Fibroblast of lung (primary cell): ENCODE data around the gene IPO11. TPM values are rescaled to one million over a fixed set of nuclear protein-coding genes. Genes with fewer than 3 reads are reported as not detected.

ENCODE experiments used
- DNase-seq, 2 donors: peaks; one replicate each; pipeline versions ENCODE4 v3.0.0 to v3.0.0-alpha.2; 2010; ENCODE audit warnings: low read depth in 2 of 2
- H2AFZ ChIP-seq: 2 replicates; pipeline ENCODE4 v1.5.1; 2012; ENCODE audit warnings: low read length, control low read depth, inconsistent platforms
- H3K27ac ChIP-seq: 2 replicates; pipeline ENCODE4 v1.5.1; 2011; ENCODE audit warnings: low read length, control low read depth; ENCODE audit not compliant: insufficient read depth
- H3K27me3 ChIP-seq: 2 replicates; pipeline ENCODE4 v1.5.1; 2011; ENCODE audit warnings: mild to moderate bottlenecking, low read length; ENCODE audit not compliant: control insufficient read depth, insufficient read depth
- H3K36me3 ChIP-seq: 2 replicates; pipeline ENCODE4 v1.5.1; 2011; ENCODE audit warnings: low read length; ENCODE audit not compliant: control insufficient read depth, insufficient read depth
- H3K4me1 ChIP-seq: 2 replicates; pipeline ENCODE4 v1.5.1; 2011; ENCODE audit warnings: low read length; ENCODE audit not compliant: control insufficient read depth, insufficient read depth; ENCODE audit errors: extremely low read depth
- H3K4me2 ChIP-seq: 2 replicates; pipeline ENCODE4 v1.5.1; 2011; ENCODE audit warnings: low read length, control low read depth; ENCODE audit not compliant: insufficient read depth; ENCODE audit errors: extremely low read depth
- H3K4me3 ChIP-seq, 4 experiments: fragments of 200-600 bp in 1 of 4; sonication (generic) in 1 of 4; replicated peaks in 1 of 4; 2 replicates each; pipeline ENCODE4 v1.5.1; 2011 to 2016; ENCODE audit warnings: low read length in 4 of 4, low read depth in 3 of 4, mild to moderate bottlenecking in 3 of 4, control low read depth in 2 of 4, inconsistent platforms in 1 of 4, mixed read lengths in 1 of 4; ENCODE audit not compliant: insufficient read depth in 1 of 4; ENCODE audit errors: control extremely low read depth in 1 of 4
- H3K79me2 ChIP-seq: 2 replicates; pipeline ENCODE4 v1.5.1; 2012; ENCODE audit warnings: mild to moderate bottlenecking, low read length, inconsistent platforms; ENCODE audit not compliant: control insufficient read depth, insufficient read depth
- H3K9ac ChIP-seq: 2 replicates; pipeline ENCODE4 v1.5.1; 2011; ENCODE audit warnings: mild to moderate bottlenecking, low read length, control low read depth; ENCODE audit not compliant: insufficient read depth
- H3K9me3 ChIP-seq: 2 replicates; pipeline ENCODE4 v1.5.1; 2012; ENCODE audit warnings: low read depth, low read length; ENCODE audit not compliant: control insufficient read depth, insufficient read depth
- H4K20me1 ChIP-seq: 2 replicates; pipeline ENCODE4 v1.5.1; 2011; ENCODE audit warnings: low read length; ENCODE audit not compliant: control insufficient read depth, insufficient read depth; ENCODE audit errors: extremely low read depth
- EZH2 ChIP-seq: IDR thresholded peaks from 2 replicates; pipeline ENCODE4 v1.5.1; 2012; ENCODE audit warnings: low read length, control low read depth, mild to moderate bottlenecking; ENCODE audit errors: missing control alignments
- polyA plus RNA-seq, 2 donors: library from polyadenylated mRNA; depleted of rRNA in 1 of 2; stranded (reverse) in 1 of 2; unstranded in 1 of 2; fragments of >200 nt; gene quantifications; 2 replicates each; pipeline ENCODE4 v1.2.1, GENCODE V29; 2011 to 2012; ENCODE audit warnings: missing spikeins in 1 of 2
- total RNA-seq: library from RNA; depleted of rRNA; stranded (reverse); fragments of >200 nt; gene quantifications from 2 replicates; pipeline ENCODE4 v1.2.1, GENCODE V29; 2014
- TF ChIP-seq, protein P1 (sequence below), 2 donors: IDR thresholded peaks in 1 of 2; conservative IDR thresholded peaks in 1 of 2; 1 replicate in 1 of 2; 2 replicates in 1 of 2; pipeline ENCODE4 v1.5.1; 2011 to 2012; ENCODE audit warnings: low read length in 2 of 2, control low read depth in 1 of 2, inconsistent platforms in 1 of 2, low read depth in 1 of 2, mild to moderate bottlenecking in 1 of 2

IPO11 gene
- total and polyA plus RNA-seq, 2 donors (not counting 1 experiment from before 2014, with no cell fraction given): 19.9 to 28.2 TPM

GRCh38 chr5:62633243-62633642 is 220.7 kb downstream of the IPO11 start:
- H3K79me2 ChIP-seq: no peaks in the 10 kb centered on the region
- H3K9ac ChIP-seq: no peak overlapping the region
- H3K4me3 ChIP-seq: no peak overlapping the region
- H3K27me3 ChIP-seq: no peaks in the 10 kb centered on the region
- no peaks in the 10 kb centered on the region for H3K4me1 ChIP-seq
- no peaks in the 10 kb centered on the region for H4K20me1 ChIP-seq
- no peak overlapping the region for H3K27ac ChIP-seq
- no peak overlapping the region for H3K4me2 ChIP-seq
- TF ChIP-seq, protein P1, sequence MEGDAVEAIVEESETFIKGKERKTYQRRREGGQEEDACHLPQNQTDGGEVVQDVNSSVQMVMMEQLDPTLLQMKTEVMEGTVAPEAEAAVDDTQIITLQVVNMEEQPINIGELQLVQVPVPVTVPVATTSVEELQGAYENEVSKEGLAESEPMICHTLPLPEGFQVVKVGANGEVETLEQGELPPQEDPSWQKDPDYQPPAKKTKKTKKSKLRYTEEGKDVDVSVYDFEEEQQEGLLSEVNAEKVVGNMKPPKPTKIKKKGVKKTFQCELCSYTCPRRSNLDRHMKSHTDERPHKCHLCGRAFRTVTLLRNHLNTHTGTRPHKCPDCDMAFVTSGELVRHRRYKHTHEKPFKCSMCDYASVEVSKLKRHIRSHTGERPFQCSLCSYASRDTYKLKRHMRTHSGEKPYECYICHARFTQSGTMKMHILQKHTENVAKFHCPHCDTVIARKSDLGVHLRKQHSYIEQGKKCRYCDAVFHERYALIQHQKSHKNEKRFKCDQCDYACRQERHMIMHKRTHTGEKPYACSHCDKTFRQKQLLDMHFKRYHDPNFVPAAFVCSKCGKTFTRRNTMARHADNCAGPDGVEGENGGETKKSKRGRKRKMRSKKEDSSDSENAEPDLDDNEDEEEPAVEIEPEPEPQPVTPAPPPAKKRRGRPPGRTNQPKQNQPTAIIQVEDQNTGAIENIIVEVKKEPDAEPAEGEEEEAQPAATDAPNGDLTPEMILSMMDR (conservative IDR thresholded peaks at IDR 0.05 in 1 of 2, IDR thresholded peaks at IDR 0.05 in 1 of 2; ENCODE audit: low read depth in 1 of 2, low read length in 2 of 2): no peak
- TF ChIP-seq EZH2: no peak
- DNase-seq: no peak
- no peak overlapping the region for H2AFZ ChIP-seq
- H3K9me3 ChIP-seq: no peaks in the 10 kb centered on the region
- no peaks in the 10 kb centered on the region for H3K36me3 ChIP-seq

GRCh38 chr5:62640446-62640845 is 227.9 kb downstream of the IPO11 start:
- no peak overlapping the region for H3K27ac ChIP-seq
- H3K9ac ChIP-seq: no peak overlapping the region
- no peaks in the 10 kb centered on the region for H3K79me2 ChIP-seq
- TF ChIP-seq EZH2: no peak
- TF ChIP-seq, protein P1 (conservative IDR thresholded peaks at IDR 0.05 in 1 of 2, IDR thresholded peaks at IDR 0.05 in 1 of 2; ENCODE audit: low read depth in 1 of 2, low read length in 2 of 2): no peak
- no peak for DNase-seq
- H2AFZ ChIP-seq: no peak overlapping the region
- H3K36me3 ChIP-seq: no peaks in the 10 kb centered on the region
- no peaks in the 10 kb centered on the region for H3K27me3 ChIP-seq
- H3K4me2 ChIP-seq: no peak overlapping the region
- no peaks in the 10 kb centered on the region for H4K20me1 ChIP-seq
- H3K9me3 ChIP-seq: no peaks in the 10 kb centered on the region
- H3K4me3 ChIP-seq: no peak overlapping the region
- no peaks in the 10 kb centered on the region for H3K4me1 ChIP-seq

DNA sequence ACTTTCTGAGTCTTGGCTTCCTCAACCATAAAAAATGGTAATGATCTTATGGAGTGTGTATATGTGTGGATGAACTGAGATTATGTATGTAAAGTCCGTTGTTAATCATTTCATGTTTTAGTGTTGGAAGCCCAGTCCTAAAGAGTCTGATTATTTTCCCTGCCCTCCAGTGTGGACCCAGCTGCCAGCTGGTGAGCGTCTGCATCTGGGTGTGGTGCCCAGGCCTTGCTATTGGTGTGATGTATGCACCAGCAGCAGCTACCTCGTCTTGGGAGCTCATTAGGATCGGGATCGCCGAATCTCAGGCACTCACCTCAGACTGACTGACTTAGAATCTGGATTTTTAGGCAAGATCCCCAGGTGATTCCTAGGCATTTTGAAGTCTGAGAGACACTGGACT is 229.9 kb downstream of the IPO11 start:
- Histone ChIP-seq H4K20me1 (no peaks in the 10 kb centered on the region), H2AFZ (no peak overlapping the region), H3K9me3 (no peaks in the 10 kb centered on the region), H3K36me3 (no peaks in the 10 kb centered on the region), H3K4me3 (no peak overlapping the region), H3K79me2 (no peaks in the 10 kb centered on the region), H3K9ac (no peak overlapping the region), H3K27ac (no peak overlapping the region), H3K4me1 (no peaks in the 10 kb centered on the region), H3K4me2 (no peak overlapping the region), H3K27me3 (no peaks in the 10 kb centered on the region)
- TF ChIP-seq, protein P1 (conservative IDR thresholded peaks at IDR 0.05 in 1 of 2, IDR thresholded peaks at IDR 0.05 in 1 of 2; ENCODE audit: low read depth in 1 of 2, low read length in 2 of 2): no peak
- TF ChIP-seq EZH2: no peak
- DNase-seq: no peak
